PC-9 (cell line): Measurements from ENCODE around the gene CDS1.

Experiments
- CTCF ChIP-seq: fragments of 200-600 bp; sonication (generic); conservative IDR thresholded peaks from 2 replicates; pipeline ENCODE4 v1.6.1; 2017; ENCODE audit warnings: mixed run types, antibody characterized with exemption, mild to moderate bottlenecking, moderate library complexity
- EZH2 ChIP-seq: fragments of 200-600 bp; sonication (generic); IDR thresholded peaks from 2 replicates; pipeline ENCODE4 v1.8.0; 2017; ENCODE audit warnings: antibody characterized with exemption, low read depth

DNA sequence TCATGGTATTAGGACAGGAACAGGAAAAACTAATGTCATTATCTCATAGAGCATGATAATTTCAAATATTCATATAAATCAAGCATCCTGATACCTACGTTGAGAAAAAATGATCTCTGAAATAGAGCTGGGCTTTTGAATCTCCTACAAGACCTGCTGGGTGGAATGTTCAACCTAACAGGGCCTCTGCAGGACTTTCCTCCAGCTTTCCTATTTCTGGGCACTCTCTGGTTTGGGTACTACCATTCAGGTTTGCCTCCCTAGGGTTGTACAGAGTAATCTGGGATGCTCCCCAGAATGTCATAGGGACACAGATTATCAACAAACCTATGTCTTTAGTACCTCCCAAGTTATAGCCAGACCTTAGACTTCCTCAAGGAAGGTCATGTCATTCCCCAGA, 108.9 kb downstream of the CDS1 start:
- TF ChIP-seq CTCF, result no peak
- no peak for TF ChIP-seq EZH2
